ENCODE data around the gene FRMD8. TPM values are rescaled to one million over a fixed set of nuclear protein-coding genes. Genes with fewer than 3 reads are reported as not detected.

Gene FRMD8
- total and polyA plus RNA-seq, 2 of the 8 experiments (the other 6 are each of a cell fraction or from before 2014, with no cell fraction given), result 15.0 to 19.2 TPM

- TF ChIP-seq CHD7 (IDR thresholded peaks at IDR 0.05; ENCODE audit: insufficient replicate concordance, low read length) (no peak), EZH2 (IDR thresholded peaks at IDR 0.05; ENCODE audit: low read depth, low read length, severe bottlenecking) (no peak), CBX8 (IDR thresholded peaks at IDR 0.05; ENCODE audit: borderline replicate concordance, low read depth, low read length) (no peak), CEBPB (IDR thresholded peaks at IDR 0.05; ENCODE audit: low read depth, low read length) (no peak), TCF12 (IDR thresholded peaks at IDR 0.05; ENCODE audit: low read depth, low read length) (no peak), ATF3 (IDR thresholded peaks at IDR 0.05; ENCODE audit: insufficient read depth, low read depth, low read length) (no peak), POLR2AphosphoS5 (IDR thresholded peaks at IDR 0.05; ENCODE audit: low read depth, low read length) (no peak), ASH2L (IDR thresholded peaks at IDR 0.05; ENCODE audit: low read length) (no peak), GABPA (IDR thresholded peaks at IDR 0.05; ENCODE audit: borderline replicate concordance, insufficient read depth, low read length) (no peak), POU5F1 (IDR thresholded peaks at IDR 0.05; ENCODE audit: low read depth, low read length) (no peak)
These were observed 53.1 kb downstream of the FRMD8 start (continued) for GRCh38 chr11:65439331-65440181.

Measured in H1 (cell line).